Measurements from ENCODE around the gene FERMT2. TPM values are rescaled to one million over a fixed set of nuclear protein-coding genes. Genes with fewer than 3 reads are reported as not detected.

The FERMT2 gene
- total RNA-seq, 1 donor from 2014 or later = 166 TPM

DNA sequence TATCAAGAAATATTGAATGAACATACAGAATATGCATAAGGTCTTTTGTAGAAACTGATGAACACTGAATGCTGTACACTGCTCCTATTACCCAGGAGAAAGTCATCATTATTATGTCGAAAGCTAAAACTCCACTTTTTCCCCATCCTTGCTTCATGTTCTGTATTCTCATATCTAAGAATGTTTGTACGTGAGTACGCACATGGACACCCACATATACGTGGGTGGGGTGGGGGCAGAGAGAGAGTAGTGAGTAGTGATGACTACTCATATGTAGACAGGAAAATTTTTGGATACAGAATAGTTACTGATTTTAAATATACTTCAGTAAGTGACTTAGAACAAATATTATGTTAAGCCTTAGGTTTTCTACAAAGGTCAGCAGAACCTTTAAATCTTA lies 75.1 kb downstream of the FERMT2 start:
- no peaks in the 10 kb centered on the region for H3K27me3 Mint-ChIP-seq (ENCODE audit: insufficient read depth, low read depth)
- H2AFZ ChIP-seq (replicated peaks) = no peak overlapping the region
- no peaks in the 10 kb centered on the region for H4K20me1 ChIP-seq (ENCODE audit: low read depth)
- peaks cover 28% of the 10 kb centered on the region for H3K36me3 ChIP-seq
- H3K9ac ChIP-seq = no peak overlapping the region
- no peak overlapping the region for H3K4me3 Mint-ChIP-seq
- no peak for DNase-seq (ENCODE audit: low spot score)
- TF ChIP-seq EZH2phosphoT487 (IDR thresholded peaks at IDR 0.05) (no peak), EZH2 (IDR thresholded peaks at IDR 0.05) (no peak)
- TF ChIP-seq, protein P1, sequence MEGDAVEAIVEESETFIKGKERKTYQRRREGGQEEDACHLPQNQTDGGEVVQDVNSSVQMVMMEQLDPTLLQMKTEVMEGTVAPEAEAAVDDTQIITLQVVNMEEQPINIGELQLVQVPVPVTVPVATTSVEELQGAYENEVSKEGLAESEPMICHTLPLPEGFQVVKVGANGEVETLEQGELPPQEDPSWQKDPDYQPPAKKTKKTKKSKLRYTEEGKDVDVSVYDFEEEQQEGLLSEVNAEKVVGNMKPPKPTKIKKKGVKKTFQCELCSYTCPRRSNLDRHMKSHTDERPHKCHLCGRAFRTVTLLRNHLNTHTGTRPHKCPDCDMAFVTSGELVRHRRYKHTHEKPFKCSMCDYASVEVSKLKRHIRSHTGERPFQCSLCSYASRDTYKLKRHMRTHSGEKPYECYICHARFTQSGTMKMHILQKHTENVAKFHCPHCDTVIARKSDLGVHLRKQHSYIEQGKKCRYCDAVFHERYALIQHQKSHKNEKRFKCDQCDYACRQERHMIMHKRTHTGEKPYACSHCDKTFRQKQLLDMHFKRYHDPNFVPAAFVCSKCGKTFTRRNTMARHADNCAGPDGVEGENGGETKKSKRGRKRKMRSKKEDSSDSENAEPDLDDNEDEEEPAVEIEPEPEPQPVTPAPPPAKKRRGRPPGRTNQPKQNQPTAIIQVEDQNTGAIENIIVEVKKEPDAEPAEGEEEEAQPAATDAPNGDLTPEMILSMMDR (IDR thresholded peaks at IDR 0.05) = no peak
- no peaks in the 10 kb centered on the region for H3K4me1 ChIP-seq
- no peak overlapping the region for H3K4me3 ChIP-seq
- peaks cover 48% of the 10 kb centered on the region for H3K36me3 Mint-ChIP-seq
- peaks cover under 1% of the 10 kb centered on the region for H3K79me2 ChIP-seq (ENCODE audit: low read depth)
- no peaks in the 10 kb centered on the region for H3K9me3 ChIP-seq (ENCODE audit: low read depth)
- no peak overlapping the region for H3K27ac Mint-ChIP-seq
- no peak overlapping the region for H3K27ac ChIP-seq
- H3K9me3 Mint-ChIP-seq = no peaks in the 10 kb centered on the region
- H3K27me3 ChIP-seq = no peaks in the 10 kb centered on the region
- no peaks in the 10 kb centered on the region for H3F3A ChIP-seq (ENCODE audit: low read depth)
- no peaks in the 10 kb centered on the region for H3K4me1 Mint-ChIP-seq
- H3K4me2 ChIP-seq = no peak overlapping the region

DNA sequence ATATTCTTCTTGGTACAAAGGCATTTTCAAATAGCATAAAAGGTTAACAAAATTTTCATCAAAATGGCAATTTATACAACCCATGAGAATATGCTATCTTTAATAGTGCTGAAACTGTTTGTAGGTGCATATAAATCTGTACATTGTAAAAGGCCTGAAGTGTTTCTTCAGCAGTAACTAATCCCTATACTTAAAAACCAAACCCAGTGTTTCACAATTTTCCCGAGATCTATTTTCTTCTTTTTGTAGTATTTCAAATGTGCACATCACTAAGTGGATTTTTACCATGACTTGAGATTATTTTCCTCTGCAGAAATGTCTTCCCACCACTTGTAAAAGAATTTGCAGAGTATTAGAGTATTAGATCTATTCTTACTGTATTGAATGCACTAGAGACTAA lies 76.5 kb downstream of the FERMT2 start:
- no peaks in the 10 kb centered on the region for H3K9me3 Mint-ChIP-seq
- H3K4me1 Mint-ChIP-seq = no peaks in the 10 kb centered on the region
- H3K4me2 ChIP-seq = no peak overlapping the region
- no peak overlapping the region for H3K9ac ChIP-seq
- H3K36me3 ChIP-seq = peaks cover 23% of the 10 kb centered on the region
- no peak overlapping the region for H3K27ac ChIP-seq
- no peaks in the 10 kb centered on the region for H3K27me3 Mint-ChIP-seq (ENCODE audit: insufficient read depth, low read depth)
- TF ChIP-seq EZH2phosphoT487 (IDR thresholded peaks at IDR 0.05) (no peak), EZH2 (IDR thresholded peaks at IDR 0.05) (no peak)
- TF ChIP-seq, protein P1 (IDR thresholded peaks at IDR 0.05) = no peak
- no peaks in the 10 kb centered on the region for H4K20me1 ChIP-seq (ENCODE audit: low read depth)
- peaks cover 41% of the 10 kb centered on the region for H3K36me3 Mint-ChIP-seq
- H3F3A ChIP-seq (ENCODE audit: low read depth) = no peaks in the 10 kb centered on the region
- H2AFZ ChIP-seq (replicated peaks) = no peak overlapping the region
- no peaks in the 10 kb centered on the region for H3K79me2 ChIP-seq (ENCODE audit: low read depth)
- no peaks in the 10 kb centered on the region for H3K9me3 ChIP-seq (ENCODE audit: low read depth)
- no peak overlapping the region for H3K27ac Mint-ChIP-seq
- DNase-seq (ENCODE audit: low spot score) = no peak
- H3K4me3 ChIP-seq = no peak overlapping the region
- H3K27me3 ChIP-seq = no peaks in the 10 kb centered on the region
- H3K4me3 Mint-ChIP-seq = no peak overlapping the region
- H3K4me1 ChIP-seq = no peaks in the 10 kb centered on the region

DNA sequence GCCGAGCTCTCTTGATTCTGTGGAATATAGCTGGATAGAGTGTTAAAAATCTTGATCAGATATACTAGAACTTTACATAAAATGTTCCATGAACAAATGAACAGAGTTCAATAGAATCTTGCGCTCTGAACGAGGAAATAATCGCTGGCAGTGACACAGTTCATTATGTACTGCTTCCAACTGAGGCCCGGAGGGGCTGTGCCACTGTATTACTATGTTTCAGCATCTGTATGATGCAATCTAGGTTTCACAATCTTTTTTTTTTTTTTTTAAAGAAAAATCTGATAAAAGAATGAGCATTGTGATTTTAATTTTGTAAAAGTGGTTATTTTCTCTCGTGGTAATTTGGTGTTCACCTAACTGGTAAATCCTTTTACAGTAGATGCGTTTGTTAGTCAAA lies 77.2 kb downstream of the FERMT2 start:
- Mint-ChIP-seq H3K27ac (no peak overlapping the region), H3K4me3 (no peak overlapping the region), H3K27me3 (ENCODE audit: insufficient read depth, low read depth) (no peaks in the 10 kb centered on the region), H3K9me3 (no peaks in the 10 kb centered on the region), H3K4me1 (no peaks in the 10 kb centered on the region), H3K36me3 (peaks cover 39% of the 10 kb centered on the region)
- Histone ChIP-seq H2AFZ (replicated peaks) (no peak overlapping the region), H3K27ac (no peak overlapping the region), H3K79me2 (ENCODE audit: low read depth) (no peaks in the 10 kb centered on the region), H3K27me3 (no peaks in the 10 kb centered on the region), H4K20me1 (ENCODE audit: low read depth) (no peaks in the 10 kb centered on the region), H3K36me3 (peaks cover 19% of the 10 kb centered on the region), H3K4me1 (no peaks in the 10 kb centered on the region), H3F3A (ENCODE audit: low read depth) (no peaks in the 10 kb centered on the region), H3K9me3 (ENCODE audit: low read depth) (no peaks in the 10 kb centered on the region), H3K4me3 (no peak overlapping the region), H3K4me2 (no peak overlapping the region), H3K9ac (no peak overlapping the region)
- no peak for DNase-seq (ENCODE audit: low spot score)
- TF ChIP-seq EZH2 (IDR thresholded peaks at IDR 0.05) (no peak), EZH2phosphoT487 (IDR thresholded peaks at IDR 0.05) (no peak)
- TF ChIP-seq, protein P1 (IDR thresholded peaks at IDR 0.05) = no peak

All from neural progenitor cell (in vitro differentiated cells).